CD4-positive, alpha-beta T cell treated with Interleukin-15 for 1 hour (primary cell): ENCODE data around the gene MSMB.
"Not testable (repeated sequence)": the region's sequence is repeated elsewhere in the genome, so short reads cannot be mapped to it uniquely, and the experiment has no call there.

Experiments
- DNase-seq: peaks from one replicate; pipeline ENCODE4 v3.0.0-alpha.2; 2020

The MSMB gene

DNA sequence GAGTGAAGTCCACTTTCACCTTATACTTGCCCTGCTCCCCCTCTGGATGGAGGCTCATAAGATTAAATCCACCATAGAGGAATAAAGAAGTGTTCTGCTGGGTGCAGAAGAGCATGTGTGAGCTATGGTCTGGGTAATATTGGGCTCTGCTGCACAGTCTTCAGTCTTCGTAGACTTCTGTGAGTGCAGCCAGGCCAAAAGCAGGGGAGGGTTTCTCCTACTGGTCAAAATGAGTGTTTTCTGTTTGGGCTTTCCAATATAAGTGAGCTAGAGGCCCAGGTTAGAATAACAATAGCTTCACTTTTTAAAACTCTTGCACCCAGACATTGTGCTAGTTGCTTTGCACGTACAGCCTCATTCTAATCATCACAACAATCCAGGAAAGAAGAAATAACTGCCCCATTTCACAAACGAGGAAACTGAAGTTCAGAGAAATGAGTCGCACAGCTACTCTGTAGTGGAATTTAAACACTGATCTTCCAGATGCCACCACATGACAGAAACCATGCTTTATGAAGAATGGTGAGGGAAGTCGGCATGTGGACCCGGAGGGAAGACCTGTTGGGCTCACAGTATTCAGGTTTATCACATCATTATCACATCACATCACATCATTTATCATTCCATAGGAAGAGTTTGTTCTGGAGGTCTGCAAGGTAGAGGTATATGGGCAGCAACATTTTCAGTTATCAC is 23.8 kb upstream of the MSMB start:
- no peak for DNase-seq

DNA sequence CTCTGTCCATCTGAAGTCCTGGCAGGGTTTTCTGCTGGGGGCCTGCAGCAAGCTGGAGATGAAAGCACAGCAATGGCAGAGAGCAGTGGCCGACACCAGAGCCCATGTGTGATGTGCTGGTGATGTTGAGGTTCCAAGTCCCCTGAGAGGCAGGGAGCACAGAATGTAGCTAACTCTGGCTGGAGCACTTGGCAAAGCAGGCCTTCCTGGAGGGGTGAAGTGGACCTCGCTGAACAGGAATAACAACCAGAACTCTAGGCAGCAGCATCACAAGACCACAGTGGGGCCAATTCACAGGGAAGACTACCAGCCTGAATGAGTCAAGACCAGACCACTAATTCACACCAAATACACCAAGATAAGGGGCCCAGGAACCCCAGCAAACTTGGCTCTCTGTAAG is 22.8 kb upstream of the MSMB start:
- DNase-seq, result no peak

DNA sequence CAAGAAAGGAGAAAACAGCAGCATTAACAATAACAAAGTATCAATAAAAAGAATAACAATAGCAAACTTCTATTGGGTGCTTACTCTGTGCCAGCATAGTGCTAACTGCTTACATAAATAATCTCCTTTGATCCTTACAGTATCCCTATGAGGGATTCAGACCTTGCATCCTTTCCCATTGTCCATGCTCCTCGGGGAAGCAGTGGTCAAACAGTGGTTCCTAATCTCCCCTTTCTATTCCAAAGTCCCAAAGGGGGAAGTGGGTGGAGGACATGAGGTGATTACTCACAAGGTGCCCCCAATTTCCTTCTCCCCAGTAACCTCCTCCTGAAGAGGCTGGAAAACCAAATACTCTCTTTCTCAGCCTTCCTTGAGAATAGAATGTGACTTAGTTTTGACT is 22.0 kb upstream of the MSMB start:
- DNase-seq, result no peak

DNA sequence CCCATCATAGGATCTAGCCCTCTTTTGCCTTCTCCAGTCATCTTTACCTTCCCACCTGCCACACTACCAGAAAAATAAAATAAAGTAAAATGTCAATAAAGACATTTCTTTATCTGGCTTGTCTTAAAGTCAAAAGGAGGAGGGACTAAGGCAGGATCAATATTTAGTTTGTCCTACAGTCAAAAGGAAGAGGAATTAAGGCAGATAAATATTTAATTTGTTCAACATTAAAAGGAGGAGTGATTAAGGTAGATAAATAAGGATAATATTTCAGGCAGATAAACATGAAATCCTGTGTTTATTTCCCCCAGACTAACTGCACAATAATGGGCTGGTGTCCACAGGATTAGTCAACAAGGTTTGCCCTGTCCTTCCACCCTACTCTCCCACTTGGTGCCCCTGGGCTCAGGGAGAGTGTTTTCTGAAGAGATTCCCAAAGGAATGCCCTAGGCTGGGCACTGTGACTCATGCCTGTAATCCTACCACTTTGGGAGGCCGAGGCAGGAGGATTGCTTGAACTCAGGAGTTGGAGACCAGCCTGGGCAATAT is 18.3 kb upstream of the MSMB start:
- DNase-seq, result no peak

DNA sequence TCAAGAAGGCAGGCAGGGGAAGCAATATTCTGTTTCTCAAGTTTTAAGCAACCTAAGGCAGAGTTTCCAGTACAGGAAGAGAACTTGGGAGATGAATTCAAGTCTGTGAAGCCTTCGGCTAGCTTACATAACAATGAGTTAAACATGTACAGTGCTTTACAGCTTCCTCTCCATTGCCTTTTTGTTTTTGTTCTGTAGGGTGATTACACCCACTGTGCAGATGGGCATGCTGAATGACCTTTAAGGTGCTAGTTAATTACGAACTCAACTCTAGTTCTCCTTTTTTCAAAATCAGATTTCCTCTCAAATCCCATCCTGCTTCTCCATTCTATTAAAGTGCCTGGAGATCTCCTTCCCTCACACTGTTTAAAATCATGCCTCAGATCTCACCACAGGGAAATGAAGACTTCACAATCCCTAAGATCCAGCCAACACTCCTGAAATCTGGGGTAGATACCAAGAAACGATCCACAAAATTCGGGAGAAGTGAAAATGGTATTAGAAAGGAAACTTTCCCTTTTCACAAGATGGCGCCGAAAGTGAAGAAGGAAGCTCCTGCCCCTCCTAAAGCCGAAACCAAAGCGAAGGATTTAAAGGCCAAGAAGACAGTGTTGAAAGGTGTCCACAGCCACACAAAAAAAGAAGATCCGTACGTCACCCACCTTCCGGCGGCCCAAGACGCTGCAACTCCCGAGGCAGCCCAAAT is 16.8 kb upstream of the MSMB start:
- DNase-seq, result no peak

DNA sequence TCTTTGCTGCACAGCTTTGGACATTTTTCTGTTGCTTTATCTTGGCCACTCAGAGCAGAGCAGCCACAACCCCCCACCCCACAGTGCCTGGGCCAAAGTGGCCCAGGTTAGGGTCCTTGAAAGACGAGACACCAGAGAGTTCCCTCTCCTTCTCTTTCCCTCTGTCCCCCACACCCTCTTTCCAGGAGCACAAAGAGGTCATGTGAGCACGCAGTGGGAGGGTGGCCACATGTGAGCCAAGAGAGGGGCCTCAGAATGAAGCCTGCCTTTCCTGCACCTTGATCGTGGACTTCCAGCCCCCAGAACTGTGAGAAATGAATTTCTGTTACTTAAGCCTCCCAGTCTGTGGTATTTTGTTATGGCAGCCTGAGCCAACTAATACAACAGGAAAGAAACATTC is 14.6 kb upstream of the MSMB start:
- no peak for DNase-seq

DNA sequence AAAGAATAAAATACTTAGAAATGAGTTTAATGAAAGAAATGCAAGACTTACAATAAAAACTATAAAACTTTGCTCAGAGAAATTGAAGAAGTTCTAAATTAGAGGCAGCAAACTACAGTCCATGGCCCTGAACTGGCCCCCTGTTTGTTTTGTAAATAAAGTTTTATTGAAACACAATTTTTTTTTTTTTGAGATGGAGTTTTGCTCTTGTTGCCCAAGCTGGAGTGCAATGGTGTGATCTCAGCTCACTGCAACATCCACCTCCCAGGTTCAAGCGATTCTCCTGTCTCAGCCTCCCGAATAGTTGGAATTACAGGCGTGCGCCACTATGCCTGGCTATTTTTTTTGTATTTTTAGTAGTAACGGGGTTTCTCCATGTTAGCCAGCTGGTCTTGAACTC is 11.9 kb upstream of the MSMB start:
- DNase-seq, result not testable (repeated sequence)

DNA sequence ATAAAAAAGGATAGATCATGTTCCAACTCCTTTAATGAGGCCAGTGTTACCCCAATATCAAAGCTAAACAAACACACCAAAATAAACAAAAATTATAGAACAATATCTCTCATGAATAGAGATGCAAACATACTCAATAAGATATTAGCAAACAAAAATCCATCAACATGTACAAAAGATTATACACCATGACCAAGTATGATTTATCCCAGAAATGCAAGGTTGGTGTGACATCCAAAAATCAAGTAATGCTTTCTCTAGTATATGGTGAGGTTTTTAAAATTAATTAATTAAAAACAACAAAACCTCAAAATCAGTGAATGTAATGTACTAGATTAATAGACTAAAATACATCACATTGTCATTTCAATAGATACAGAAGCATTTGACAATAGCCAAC is 11.0 kb upstream of the MSMB start:
- no peak for DNase-seq

DNA sequence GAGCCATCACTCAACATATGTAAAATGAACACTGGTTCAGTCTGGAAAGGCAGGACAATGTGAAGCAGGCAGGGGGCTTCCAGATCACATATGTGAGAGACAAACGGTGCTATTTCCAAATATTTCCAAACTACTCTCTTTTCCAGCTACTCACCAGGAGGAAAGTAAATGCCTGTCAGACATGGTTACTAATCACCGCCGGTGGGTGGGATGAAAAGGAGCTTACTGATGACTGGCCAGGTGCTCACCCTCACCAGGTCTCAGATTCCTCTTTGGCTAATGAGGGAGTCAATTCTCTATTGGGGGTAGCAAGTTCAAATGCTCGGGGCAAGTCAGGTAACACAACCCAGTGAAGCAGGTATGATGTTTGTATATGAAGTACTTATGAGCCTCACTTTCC is 9.7 kb upstream of the MSMB start:
- no peak for DNase-seq

DNA sequence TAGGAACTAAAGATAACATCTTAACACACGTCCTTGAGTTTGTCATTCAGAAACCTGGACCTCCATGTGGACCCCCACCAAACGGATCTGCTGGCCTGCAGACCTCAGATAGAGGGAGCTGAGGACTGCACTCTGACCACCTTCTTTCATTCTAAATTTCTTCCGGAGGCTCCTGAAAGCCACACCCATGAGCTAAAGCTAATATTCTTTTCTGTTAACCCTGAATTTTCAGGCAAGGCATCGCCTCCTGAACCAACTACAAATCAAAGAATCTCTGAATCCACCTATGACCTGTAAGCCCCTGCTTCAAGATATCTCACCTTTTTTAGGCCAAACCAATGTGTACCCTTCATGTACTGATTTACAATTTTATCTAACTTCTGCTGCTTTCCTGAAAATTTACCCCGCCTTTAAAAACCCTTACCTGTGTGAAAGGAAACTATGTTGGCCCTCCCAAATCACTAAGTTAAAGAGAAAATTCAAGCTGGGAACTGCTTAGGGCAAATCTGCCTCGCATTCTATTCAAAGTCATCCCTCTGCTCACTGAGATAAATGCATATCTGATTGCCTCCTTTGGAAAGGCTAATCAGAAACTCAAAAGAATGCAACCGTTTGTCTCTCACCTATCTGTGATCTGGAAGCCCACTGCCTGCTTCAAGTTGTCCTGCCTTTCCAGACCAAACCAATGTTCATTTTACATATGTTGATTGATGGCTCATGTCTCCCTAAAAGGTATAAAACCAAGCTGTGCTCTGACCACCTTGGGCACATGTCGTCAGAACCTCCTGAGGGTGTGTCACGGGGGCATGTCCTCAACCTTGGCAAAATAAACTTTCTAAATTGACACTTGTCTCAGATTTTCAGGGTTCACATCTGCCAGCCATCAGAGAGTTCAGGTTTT is 7.7 kb upstream of the MSMB start:
- DNase-seq, result no peak

DNA sequence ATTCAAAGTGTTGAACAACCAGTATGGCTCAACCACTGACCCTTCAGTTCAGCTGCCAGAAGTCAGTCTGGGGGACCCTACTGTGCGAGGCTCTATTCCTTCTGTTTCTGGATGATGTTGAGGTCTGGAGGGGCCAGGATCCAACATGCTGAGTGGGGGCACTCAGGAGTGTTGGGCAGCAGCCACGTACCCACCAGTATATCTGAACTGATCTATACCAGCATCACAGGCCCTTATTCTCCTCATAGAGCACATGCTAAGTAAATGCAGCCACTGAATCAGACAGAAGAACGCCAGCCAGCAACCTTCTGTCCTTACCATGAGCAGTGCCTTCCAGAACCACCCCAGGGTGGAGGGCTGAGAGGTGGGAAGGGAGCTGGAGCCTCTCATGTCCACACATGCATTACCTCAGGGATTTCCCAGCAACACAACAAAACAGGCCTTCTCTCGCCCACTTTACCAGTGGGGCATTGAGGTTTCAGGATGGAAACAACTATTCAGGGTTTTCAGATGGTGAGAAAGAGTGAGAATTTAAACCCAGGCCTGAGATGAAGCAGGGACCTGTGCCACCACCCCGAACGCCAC is 6.8 kb upstream of the MSMB start:
- no peak for DNase-seq

DNA sequence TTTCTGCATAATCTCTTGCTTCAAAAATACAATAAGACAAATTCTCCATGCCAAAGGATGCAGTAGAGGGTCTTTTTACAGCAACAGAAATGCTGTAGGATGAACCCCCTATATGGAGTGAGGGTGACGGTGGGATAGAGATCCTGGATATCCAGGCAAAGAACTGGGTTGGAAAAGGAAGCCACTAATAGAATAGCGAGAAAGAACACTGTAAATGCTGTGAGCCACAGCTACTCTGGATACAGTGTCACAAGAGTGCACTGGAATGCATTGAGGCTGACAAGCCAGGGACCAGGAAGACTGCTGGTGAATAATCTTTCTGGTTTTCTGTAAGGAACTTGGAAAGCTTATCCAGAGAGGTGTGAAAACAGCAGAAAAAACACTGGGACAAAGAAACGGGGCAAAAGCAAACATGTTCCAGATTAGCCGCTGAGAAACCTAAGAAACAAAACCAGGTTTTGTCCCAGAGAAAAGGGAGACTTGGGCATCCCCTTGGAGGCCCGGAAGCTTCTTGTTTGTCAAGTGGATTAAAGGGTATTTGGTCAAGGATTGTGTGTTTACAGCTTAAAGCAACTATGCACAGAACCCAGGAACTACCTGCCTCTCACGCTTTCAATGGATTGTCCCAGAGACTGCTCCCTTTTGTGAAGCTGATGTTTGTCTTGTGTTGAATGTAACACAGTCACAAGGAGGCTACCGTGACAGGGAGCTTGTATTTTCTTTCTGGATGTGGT is 6.2 kb upstream of the MSMB start:
- DNase-seq, result no peak

DNA sequence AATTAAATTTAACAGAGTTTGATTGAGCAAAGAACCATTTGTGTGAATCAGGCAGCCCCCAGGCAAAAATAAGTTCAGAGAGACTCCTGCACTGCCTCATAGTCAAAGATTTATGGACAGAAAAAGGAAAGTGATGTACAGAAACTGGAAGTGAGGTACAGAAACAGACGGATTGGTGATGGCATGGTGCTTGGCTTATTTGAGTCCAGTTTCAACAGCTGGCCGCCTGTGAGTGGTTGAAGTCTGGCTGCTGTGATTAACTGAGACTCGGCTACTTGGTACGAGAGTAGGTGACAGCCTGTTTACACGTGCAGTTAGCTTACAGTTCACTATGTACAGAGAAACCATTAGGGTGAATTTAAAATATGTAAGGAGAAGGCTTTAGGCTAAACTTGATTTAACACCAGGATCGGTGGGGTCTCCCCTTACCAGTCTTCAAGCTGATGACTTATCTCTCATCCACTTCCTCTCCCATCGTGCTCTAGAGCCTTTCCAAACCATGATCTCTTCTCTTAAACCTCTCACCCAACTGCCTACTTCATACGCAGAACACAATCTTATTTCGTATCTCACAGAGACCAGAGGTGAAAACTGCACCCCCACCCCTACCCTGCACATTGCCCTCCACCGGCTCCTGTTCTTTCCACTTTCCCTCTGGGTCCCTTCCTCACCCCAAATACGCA is 5.0 kb upstream of the MSMB start:
- no peak for DNase-seq

DNA sequence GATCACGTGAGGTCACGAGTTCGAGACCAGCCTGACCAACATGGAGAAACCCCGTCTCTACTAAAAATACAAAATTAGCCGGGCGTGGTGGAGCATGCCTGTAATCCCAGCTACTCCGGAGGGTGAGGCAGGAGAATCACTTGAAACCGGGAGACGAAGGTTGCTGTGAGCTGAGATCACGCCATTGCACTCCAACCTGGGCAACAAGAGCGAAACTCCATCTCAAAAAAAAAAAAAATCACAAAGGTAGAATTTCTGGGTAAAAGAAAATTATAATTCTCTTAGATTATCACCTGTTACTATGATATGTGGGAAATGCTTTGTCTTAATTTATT is 3.4 kb upstream of the MSMB start:
- DNase-seq, result not testable (repeated sequence)

DNA sequence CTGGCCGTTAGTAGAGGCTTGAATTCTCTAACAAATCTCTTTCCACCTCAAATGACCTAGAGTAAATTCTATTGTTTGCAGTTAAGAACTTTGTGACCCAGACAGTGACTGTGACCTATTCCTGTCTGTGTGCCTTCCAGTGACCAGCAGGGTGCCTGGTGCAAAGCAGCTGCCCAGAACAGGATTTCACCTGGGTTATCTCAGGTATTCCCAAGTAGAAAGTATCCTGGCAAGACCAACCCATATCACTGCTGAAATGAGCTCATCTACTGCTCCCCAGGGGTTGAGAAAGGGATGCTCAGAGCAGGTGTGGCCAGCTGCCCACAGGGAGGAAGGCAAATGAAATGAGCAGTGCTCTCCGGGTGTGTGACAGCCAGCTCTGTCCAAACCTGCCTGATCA is 2.1 kb upstream of the MSMB start:
- DNase-seq, result no peak

DNA sequence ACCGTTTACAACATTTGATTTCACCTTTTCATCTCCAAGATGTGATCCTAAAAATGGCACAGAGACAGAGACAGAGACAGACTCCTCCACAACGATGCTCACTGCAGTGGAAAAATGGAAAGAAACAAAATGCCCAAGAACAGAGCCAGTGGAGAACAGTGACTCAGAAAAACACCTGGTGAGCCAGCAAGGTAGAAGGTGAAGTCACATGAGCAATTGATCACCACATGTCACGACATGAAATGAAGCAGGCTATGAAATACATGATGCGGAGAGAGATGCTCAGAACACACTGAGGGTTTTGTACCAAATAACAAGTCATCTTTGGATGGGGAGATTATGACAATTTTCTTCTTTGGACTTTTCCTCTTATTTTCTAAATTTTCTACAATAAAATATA is 3.5 kb downstream of the MSMB start:
- no peak for DNase-seq

DNA sequence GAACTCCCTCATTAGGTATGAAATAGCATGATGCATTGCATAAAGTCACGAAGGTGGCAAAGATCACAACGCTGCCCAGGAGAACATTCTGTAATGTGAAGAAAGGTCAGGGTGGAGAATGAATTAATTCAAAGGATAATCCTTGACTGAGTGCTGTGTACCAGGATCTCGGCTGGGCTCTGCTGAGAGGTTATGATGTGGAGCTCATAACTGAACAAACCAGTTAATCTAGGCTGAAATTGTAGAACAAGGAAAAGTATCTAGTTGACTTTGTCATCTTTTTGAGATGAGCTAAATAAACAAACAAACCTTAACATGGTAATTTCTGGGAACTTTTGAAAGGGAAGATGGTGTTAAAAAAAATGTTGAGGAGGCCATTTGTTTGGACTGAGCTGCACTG is 6.1 kb downstream of the MSMB start:
- no peak for DNase-seq

DNA sequence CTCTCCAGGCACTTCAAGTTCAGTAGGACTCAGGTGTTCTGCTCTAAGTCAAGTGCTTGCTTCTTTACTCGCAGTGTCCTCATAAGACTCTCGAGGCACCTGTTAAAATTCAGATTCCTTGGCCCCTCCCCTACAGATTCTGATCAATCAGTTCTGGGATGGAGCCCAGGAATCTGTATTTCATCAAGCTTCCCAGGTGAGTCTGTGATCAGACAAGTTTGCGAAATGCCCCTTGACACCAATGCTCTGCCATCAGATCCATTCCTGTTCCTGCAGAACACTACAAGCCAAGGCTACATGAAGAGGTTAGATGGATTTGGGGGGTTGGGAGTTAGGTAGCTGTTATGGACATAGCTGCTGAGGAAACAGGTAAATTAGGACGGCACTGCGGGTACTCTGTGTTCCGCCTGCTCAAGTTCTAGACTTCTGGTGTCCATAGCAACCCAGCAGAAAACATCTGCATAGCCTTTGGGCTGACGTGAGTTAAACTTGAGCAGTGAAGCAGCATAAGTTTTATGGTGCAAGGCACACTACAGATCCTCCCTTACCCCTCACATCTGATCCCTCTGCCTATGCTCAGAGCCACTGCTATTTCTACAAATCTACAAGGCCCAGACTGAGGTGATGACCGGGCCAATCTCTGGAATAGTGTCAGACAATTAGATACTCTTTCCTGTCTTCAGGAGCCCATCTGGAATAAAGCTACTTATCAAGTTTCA is 8.8 kb downstream of the MSMB start:
- no peak for DNase-seq

DNA sequence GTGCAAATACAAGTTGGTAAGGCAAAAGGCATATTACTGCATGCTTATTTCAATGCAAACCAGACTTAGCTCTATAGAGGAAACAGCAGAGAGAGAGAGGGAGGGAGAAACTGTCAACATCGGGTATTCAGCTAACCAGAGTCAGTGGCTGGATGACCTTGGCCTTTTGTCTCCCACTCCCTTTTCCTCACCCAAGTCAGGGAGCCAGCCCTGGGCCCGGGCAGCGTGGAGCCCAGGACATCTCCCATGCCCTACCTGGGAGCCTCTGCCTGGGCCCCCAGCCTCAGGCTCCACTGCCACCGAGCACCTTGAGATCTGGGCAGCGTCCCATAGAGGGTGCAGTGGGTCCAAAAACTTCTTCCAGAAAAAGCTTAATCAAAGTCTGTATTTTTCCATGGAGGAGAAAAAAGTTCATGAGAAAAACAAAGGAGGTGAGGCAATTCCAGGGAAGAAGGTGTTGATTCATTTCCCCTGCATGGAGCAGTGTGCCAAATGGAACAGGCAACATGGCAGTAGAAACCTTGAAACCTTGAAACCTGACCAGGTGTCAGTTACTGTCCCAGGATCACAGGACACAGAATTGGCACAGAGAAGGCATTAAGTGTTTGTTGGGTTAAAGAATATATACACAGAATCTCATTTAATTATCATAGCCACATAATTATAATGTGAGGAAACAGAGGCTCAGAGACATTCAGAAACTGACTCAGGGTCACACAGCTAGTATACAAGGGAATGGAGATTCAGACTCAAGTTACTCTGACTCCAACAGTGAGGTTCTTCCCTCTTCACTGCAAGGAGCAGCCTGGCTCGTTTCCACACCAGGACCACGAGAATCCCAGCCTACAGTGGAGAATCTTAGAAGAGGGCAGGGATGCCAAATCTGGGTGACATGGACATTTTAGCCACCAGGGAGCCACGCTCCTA is 9.9 kb downstream of the MSMB start:
- DNase-seq, result no peak

DNA sequence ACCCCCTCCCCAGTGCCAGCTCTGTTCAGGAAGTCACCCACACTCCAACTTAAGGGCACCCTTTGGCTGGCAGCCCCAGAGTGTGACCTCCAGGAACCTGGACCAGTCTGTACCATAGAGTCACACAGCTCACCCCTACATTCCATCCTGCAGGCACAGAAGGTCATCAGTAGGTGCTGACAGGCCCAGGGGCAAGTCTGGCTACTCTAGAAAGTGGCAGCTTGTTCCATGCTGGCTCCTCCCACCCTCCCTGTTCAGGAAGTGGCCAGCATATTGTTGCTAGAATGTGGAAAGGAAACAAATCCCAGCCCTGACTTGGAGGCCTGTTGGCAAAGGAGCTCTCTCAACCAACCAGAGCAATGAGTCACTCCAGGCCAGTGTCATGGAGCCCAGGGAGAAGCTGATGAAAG is 12.5 kb downstream of the MSMB start:
- DNase-seq, result no peak
